HG02623 (cell line): ENCODE data around the gene NDN.

Experiments used
- ATAC-seq: cut with Tn5 transposase; IDR thresholded peaks from one replicate; pipeline ENCODE4 v1.9.1; 2021; ENCODE audit warnings: moderate library complexity; ENCODE audit not compliant: unreplicated experiment

The NDN gene

GRCh38 chr15:23642413-23643044 is 44.6 kb downstream of the NDN start:
- peak; percentile 64 for ATAC-seq
